Keratinocyte (primary cell): ENCODE measurements around the gene RHBDD1.

Source experiments
- CTCF ChIP-seq, 3 experiments: IDR thresholded peaks in 1 of 3; conservative IDR thresholded peaks in 1 of 3; optimal IDR thresholded peaks in 1 of 3; 2 replicates in 2 of 3; 3 replicates in 1 of 3; pipeline versions ENCODE3 to v1.5.1; 2011; ENCODE audit warnings: low read length in 3 of 3, mild to moderate bottlenecking in 3 of 3, moderate library complexity in 2 of 3, control low read depth in 1 of 3, inconsistent platforms in 1 of 3; ENCODE audit not compliant: insufficient read depth in 2 of 3; ENCODE audit errors: extremely low read depth in 1 of 3
- EZH2 ChIP-seq: IDR thresholded peaks from one replicate; pipeline ENCODE4 v1.6.1; 2012; ENCODE audit warnings: inconsistent platforms, mild to moderate bottlenecking, low read length, moderate library complexity

GRCh38 chr2:226862623-226863022, 26.8 kb downstream of the RHBDD1 start:
- TF ChIP-seq CTCF (optimal IDR thresholded peaks at IDR 0.05 in 1 of 3, IDR thresholded peaks at IDR 0.05 in 1 of 3, conservative IDR thresholded peaks at IDR 0.05 in 1 of 3; ENCODE audit: extremely low read depth in 1 of 3, insufficient read depth in 2 of 3, low read length in 3 of 3) (no peak), EZH2 (no peak)
